Astrocyte of the spinal cord (primary cell): Measurements from ENCODE around the gene ECT2L.

ENCODE experiments used
- DNase-seq: peaks from one replicate; pipeline ENCODE4 v3.0.0; 2011; ENCODE audit warnings: low read depth, low spot score
- H3K4me3 ChIP-seq: 2 replicates; pipeline ENCODE4 v1.5.1; 2011; ENCODE audit warnings: low read depth, mild to moderate bottlenecking, low read length, moderate library complexity
- in situ Hi-C: cut with HindIII; loops from 2 replicates; pipeline ENCODE4 v1.10.0; 2017; ENCODE audit warnings: low sequenced_read_pairs
- TF ChIP-seq, protein P1 (sequence below): IDR thresholded peaks from 2 replicates; pipeline ENCODE4 v1.5.1; 2012; ENCODE audit warnings: low read depth, mild to moderate bottlenecking, low read length, inconsistent platforms

ECT2L gene

DNA sequence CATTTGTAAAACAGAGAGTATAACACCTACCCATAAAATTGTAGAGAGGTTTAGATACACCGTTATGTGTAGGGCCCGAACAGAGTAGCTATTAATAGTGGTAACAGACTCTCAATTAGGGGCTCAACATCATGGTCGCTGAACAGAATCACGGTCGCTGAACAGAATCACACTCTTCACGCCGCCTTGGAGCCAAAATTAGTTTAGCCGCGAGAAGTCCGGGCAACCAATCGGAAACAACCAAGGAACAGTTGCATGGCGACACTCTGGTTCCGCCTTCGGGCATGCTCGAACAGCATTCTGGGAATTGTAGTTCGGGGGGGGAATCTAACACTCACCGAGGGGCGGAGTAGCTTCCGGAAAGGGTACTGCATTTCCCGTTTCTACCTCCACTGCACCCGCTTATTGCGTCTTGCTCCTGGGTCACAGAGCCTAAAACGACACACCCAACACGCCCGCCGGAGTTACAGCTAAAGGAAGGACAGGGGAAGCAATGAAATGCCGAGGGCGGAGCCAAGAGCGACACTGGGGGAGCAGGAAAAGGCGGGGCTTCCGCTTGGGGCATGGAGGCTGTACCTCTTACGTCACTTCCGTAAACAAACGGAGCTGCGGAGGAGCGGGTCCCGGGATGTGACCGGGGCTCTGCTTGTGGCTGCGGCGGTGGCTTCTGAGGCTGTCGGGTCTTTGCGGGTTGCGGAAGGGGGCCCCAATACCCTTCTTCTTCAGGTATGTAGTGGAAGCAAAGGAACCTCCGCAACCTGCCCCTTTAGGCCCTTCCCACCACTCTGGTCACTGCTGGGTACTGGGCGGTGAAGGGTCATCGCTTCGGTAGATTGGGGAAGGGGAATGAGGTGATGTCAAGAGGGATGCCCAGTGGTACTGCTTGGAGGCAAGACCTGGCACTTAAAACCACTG lies 22.5 kb upstream of the ECT2L start, which contains the start of gene CCDC28A:
Gene CCDC28A, plus strand, starts transcription at position 593 of the 915 bp plus-strand sequence. CDS start 2,352 bp downstream, outside the sequence.
- peak within 1 kb of the TSS; percentile 67 for H3K4me3 ChIP-seq
- TF ChIP-seq, protein P1, sequence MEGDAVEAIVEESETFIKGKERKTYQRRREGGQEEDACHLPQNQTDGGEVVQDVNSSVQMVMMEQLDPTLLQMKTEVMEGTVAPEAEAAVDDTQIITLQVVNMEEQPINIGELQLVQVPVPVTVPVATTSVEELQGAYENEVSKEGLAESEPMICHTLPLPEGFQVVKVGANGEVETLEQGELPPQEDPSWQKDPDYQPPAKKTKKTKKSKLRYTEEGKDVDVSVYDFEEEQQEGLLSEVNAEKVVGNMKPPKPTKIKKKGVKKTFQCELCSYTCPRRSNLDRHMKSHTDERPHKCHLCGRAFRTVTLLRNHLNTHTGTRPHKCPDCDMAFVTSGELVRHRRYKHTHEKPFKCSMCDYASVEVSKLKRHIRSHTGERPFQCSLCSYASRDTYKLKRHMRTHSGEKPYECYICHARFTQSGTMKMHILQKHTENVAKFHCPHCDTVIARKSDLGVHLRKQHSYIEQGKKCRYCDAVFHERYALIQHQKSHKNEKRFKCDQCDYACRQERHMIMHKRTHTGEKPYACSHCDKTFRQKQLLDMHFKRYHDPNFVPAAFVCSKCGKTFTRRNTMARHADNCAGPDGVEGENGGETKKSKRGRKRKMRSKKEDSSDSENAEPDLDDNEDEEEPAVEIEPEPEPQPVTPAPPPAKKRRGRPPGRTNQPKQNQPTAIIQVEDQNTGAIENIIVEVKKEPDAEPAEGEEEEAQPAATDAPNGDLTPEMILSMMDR = no peak
- DNase-seq = peak; percentile 96
- in situ Hi-C loops = no loop called here

DNA sequence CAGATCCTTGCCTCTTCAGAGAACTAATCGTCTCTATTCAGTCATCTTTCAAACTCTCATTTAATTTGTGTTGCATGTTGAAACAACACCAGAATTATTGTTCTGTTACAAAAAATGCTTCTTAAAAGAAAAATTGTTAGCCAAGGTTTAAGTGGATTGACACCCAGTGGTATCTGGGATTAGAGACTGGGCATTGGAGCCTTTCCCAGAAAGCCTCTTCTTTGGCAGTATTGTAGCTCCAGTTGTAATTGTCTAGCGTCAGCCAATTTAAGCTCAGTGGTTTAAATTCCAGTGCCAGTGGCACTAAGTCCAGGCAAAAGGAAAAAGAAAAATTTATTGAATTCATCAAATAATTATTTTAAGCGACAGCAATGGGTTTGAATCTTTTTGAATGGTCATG lies 21.5 kb upstream of the ECT2L start:
- peak overlapping the region; percentile 67 for H3K4me3 ChIP-seq
- no peak for DNase-seq
- TF ChIP-seq, protein P1 = no peak
- in situ Hi-C loops = no loop called here

DNA sequence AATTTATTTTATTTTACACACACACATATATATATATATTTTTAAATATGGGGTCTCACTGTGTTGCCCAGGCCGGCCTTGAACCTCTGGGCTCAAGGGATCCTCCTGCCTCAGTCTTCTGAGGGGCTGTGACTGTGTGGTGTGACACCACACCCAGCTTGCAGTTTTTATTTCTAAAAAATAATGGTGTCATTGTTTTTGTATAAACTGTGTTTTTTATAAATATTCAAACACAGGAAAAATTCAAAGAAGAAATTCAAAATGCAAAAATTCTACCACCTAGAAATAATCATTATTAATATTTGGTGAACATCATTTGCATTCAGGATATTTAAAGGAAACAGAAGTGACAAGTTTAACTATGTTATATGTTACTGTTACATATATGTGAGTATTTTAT lies 19.2 kb upstream of the ECT2L start:
- H3K4me3 ChIP-seq = no peak overlapping the region
- in situ Hi-C loops = no loop called here
- TF ChIP-seq, protein P1 = no peak
- DNase-seq = no peak

DNA sequence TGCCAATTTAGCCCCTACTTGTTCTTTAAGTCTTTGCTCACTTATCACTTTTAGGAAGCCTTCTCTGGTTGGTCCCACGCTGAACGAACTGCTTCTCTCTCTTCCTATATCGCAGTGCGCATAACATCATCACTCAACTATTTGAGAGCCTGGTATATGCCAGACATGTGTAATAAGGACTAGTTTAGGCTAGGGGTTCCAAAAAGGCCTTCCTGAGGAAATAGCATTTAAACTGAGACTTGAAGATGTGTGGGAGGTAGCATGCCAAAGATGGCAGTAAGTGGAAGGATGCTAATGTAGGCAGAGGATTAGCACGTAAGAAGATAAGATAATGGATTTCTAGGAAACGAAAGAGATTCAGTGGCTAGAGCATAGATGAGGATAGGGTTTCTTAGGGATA lies 17.6 kb upstream of the ECT2L start:
- DNase-seq = no peak
- TF ChIP-seq, protein P1 = no peak
- H3K4me3 ChIP-seq = no peak overlapping the region
- in situ Hi-C loops = no loop called here

DNA sequence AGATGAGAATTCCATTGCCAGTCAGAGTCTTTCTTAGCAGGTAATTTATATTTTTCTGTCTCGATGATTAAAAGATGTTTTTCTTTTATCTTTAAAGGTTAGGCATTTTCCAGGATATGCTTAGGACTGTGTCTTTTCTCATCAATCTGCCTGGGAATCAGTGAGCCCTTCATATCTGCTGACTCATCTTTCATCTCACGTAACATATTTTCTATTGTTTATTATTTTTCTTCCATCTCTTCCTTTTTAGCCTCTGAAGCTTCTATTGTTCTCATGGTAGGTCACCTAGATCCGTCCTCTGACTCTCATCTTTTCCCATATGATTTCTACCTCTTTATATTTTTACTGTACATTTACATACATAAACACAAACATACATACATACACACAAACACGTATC lies 13.6 kb upstream of the ECT2L start:
- TF ChIP-seq, protein P1 = no peak
- H3K4me3 ChIP-seq = no peak overlapping the region
- in situ Hi-C loops = no loop called here
- DNase-seq = no peak

DNA sequence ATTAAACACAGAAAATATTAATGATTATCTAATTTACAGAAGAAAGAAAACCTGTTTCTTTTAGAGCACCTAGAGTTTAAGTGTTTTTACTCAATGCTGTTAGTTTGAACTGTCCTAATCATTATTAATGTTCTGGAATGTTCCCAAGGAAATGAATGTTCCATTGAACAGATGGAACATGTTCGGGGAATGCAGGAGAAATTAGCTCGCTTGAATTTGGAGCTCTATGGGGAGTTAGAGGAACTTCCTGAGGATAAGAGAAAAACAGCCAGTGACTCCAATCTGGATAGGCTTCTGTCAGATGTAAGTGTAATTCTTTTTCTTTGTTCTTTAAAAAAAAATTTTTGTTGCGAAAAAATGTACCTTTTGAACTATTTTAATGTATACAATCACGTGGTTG lies 10.8 kb upstream of the ECT2L start:
- in situ Hi-C loops = no loop called here
- no peak for DNase-seq
- no peak overlapping the region for H3K4me3 ChIP-seq
- TF ChIP-seq, protein P1 = no peak
